Measurements from ENCODE around the gene ARAP1.

DNA sequence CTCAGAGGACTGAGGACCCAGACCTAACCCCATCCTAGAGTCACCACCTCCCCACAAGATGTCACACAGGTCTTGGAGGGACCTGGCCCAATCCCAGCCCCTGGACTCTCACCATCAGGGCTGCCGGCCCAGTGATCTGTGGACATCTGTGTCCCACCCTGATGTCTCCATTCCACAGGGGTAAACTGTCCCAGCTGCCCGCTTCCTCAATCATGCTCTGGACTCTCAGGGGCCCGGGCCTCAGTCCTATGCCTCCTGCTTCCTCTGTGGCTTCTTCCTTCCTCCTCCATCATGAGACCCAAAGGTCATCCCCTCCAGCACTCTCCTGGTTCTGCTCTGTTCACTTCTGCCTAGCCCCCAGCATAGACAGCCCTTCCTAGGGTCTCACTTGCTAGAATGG lies 32.2 kb downstream of the ARAP1 start:
- TF ChIP-seq EZH2 (IDR thresholded peaks at IDR 0.05): no peak
- no peak for TF ChIP-seq POLR2AphosphoS5 (IDR thresholded peaks at IDR 0.05; ENCODE audit: borderline replicate concordance, low read depth, low read length)
- no peak for TF ChIP-seq FOXP2 (optimal IDR thresholded peaks at IDR 0.05; ENCODE audit: control extremely low read depth, extremely low read length, insufficient read depth)
